ENCODE results near the gene GASK1A. TPM values are rescaled to one million over a fixed set of nuclear protein-coding genes. Genes with fewer than 3 reads are reported as not detected.

Gene GASK1A
- total RNA-seq, 4 donors from 2014 or later: 1.4 to 10.1 (median 2.4) TPM

DNA sequence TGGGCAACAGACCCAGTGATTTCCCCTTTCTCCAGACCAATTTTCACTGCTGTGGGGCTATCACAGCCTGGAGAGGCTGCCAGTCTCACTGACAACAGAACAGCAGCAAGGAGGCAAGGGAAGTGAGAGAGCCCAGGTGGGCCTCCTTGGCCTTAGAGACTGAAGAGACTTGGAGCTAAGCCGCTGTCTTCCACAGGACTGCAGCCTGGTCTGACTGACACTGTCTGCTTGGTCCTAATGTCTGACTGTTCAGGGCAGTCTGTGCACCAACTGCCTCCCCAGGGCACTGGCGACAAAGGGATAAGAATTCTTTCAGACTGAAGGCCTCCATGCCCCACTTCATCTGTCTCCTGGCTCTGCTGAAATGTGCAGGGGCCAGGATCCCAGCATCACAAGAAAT, 115.3 kb downstream of the GASK1A start:
- TF ChIP-seq POLR2A (IDR thresholded peaks at IDR 0.05): no peak
- TF ChIP-seq, protein P1, sequence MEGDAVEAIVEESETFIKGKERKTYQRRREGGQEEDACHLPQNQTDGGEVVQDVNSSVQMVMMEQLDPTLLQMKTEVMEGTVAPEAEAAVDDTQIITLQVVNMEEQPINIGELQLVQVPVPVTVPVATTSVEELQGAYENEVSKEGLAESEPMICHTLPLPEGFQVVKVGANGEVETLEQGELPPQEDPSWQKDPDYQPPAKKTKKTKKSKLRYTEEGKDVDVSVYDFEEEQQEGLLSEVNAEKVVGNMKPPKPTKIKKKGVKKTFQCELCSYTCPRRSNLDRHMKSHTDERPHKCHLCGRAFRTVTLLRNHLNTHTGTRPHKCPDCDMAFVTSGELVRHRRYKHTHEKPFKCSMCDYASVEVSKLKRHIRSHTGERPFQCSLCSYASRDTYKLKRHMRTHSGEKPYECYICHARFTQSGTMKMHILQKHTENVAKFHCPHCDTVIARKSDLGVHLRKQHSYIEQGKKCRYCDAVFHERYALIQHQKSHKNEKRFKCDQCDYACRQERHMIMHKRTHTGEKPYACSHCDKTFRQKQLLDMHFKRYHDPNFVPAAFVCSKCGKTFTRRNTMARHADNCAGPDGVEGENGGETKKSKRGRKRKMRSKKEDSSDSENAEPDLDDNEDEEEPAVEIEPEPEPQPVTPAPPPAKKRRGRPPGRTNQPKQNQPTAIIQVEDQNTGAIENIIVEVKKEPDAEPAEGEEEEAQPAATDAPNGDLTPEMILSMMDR (IDR thresholded peaks at IDR 0.05): no peak
- H3K36me3 ChIP-seq: no peaks in the 10 kb centered on the region
- WGBS, 2 donors: no CpG with 5 or more reads among the region's 2 CpGs
- intact Hi-C loops (cut with DNase I): no loop called here
- no peak for DNase-seq
- peaks cover 0 to 4% (median 0%) of the 10 kb centered on the region in 3 donors for H3K4me1 ChIP-seq
- H3K4me3 ChIP-seq: no peak overlapping the region
- H3K27me3 ChIP-seq: no peaks in the 10 kb centered on the region
- no peak overlapping the region for H3K27ac ChIP-seq
- H3K9me3 ChIP-seq: no peaks in the 10 kb centered on the region

DNA sequence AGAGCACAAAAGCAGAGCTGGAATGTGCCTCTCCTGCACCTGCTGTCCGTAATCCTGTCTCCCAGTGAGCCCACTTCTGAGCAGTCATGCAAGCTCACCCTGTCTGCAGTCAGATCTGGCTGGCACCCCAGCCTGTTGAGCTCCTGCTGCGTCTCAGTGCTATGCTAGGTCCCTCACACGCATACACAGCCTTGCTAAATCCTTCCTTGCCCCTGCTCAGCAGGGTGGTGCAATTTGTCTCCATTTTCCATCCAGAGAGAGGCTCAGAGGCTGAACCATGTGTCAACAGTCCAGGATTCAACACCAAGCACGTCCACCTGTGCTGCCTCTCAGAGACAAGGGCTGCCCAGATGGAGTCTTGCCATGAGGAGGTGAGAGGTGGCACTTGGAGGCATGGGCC, 115.7 kb downstream of the GASK1A start:
- no peak for DNase-seq
- H3K36me3 ChIP-seq: no peaks in the 10 kb centered on the region
- intact Hi-C loops (cut with DNase I): no loop called here
- H3K27ac ChIP-seq: no peak overlapping the region
- no peak overlapping the region for H3K4me3 ChIP-seq
- TF ChIP-seq, protein P1 (IDR thresholded peaks at IDR 0.05): no peak
- no peak for TF ChIP-seq POLR2A (IDR thresholded peaks at IDR 0.05)
- peaks cover 0 to 4% (median 0%) of the 10 kb centered on the region in 3 donors for H3K4me1 ChIP-seq
- 89 to 96% methylated on average over 1 to 4 of the region's 4 CpGs for WGBS, 2 donors
- no peaks in the 10 kb centered on the region for H3K9me3 ChIP-seq
- H3K27me3 ChIP-seq: no peaks in the 10 kb centered on the region

DNA sequence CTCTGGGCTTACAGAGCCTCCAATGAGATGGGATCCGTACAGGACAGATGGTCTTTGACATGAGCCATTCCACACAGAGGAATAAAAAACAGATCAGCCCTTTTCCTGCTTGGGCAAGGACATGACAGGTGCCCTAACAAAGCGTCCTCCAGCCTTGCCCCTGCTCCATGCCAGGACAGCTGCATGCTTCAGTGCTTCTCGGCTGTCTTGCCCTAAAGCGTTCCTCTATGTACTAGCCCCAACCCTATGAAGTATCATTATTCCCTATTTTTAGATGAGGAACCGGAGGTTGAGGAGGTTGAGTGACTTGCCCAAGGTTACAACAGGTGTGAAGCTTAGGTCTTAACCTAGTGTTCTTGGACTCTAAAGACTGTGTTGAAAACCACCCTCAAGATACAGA, 116.3 kb downstream of the GASK1A start:
- no peaks in the 10 kb centered on the region for H3K27me3 ChIP-seq
- no peak overlapping the region for H3K4me3 ChIP-seq
- no peaks in the 10 kb centered on the region for H3K36me3 ChIP-seq
- no peak overlapping the region for H3K27ac ChIP-seq
- WGBS, 2 donors: 90 to 97% methylated on average over 2 to 5 of the region's 5 CpGs
- intact Hi-C loops (cut with DNase I): no loop called here
- peaks cover 0 to 4% (median 0%) of the 10 kb centered on the region in 3 donors for H3K4me1 ChIP-seq
- H3K9me3 ChIP-seq: no peaks in the 10 kb centered on the region
- no peak for DNase-seq
- TF ChIP-seq, protein P1 (IDR thresholded peaks at IDR 0.05): no peak
- no peak for TF ChIP-seq POLR2A (IDR thresholded peaks at IDR 0.05)

DNA sequence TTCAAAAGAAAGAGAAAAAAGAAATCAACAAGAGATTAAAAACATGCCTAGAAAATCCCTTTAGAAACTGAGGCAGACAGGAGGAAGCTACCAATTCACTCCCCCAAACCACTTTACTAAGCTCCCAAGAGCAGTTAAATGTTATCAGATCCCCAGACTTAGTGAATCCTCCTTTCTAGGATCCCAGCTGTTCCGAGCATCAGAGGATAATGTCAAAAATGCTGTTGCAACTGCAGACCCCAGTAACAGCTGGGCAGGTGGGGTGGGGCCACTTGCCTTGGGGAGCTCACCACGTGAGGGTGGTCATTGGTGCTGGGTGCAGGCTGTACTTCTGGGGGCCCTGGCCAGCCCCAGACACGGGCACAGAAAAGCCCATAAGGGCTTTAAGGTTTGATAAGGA, 117.7 kb downstream of the GASK1A start:
- no peaks in the 10 kb centered on the region for H3K9me3 ChIP-seq
- no peak overlapping the region for H3K27ac ChIP-seq
- H3K4me3 ChIP-seq: no peak overlapping the region
- H3K27me3 ChIP-seq: no peaks in the 10 kb centered on the region
- DNase-seq: no peak
- TF ChIP-seq POLR2A (IDR thresholded peaks at IDR 0.05): no peak
- TF ChIP-seq, protein P1 (IDR thresholded peaks at IDR 0.05): no peak
- 91 to 100% methylated on average over 1 to 3 of the region's 3 CpGs for WGBS, 2 donors
- intact Hi-C loops (cut with DNase I): no loop called here
- H3K4me1 ChIP-seq: peaks cover 0 to 4% (median 0%) of the 10 kb centered on the region in 3 donors
- no peaks in the 10 kb centered on the region for H3K36me3 ChIP-seq

DNA sequence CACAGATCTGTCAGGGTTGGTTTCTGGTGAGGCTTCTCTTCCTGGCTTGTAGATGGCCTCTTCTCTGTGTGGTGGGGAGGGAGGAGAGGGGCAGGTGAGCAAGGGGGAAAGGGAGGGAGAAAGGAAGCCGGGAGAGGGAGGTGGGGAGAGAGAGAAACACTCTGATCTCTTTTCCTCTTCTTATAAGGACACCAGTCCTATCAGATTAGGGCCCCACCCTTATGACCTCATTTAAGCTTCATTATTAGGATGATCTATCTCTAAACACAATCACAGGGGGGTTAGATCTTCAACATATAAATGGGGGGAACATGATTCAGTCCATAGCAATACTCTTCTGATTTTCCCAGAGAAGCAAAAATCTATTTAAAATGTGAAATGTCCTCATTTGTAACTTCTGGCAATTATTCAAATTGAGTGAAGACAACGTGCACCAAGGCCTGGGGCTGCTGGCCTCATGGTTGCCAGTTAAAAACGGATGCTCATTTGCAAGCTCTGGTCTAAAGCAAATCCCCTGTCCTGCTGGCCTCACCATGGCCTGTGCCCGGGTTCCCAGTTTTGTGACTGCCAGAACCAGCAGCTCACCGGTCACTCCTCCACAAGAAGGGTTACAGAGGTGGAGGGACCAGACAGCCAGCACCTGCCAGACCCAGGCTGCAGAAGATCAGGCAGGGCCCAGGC, 118.4 kb downstream of the GASK1A start:
- intact Hi-C loops (cut with DNase I): no loop called here
- no peak for DNase-seq
- 26 to 62% methylated on average over 2 to 5 of the region's 5 CpGs for WGBS, 2 donors
- no peaks in the 10 kb centered on the region for H3K9me3 ChIP-seq
- H3K36me3 ChIP-seq: no peaks in the 10 kb centered on the region
- no peak overlapping the region for H3K4me3 ChIP-seq
- TF ChIP-seq, protein P1 (IDR thresholded peaks at IDR 0.05): no peak
- no peak for TF ChIP-seq POLR2A (IDR thresholded peaks at IDR 0.05)
- no peaks in the 10 kb centered on the region for H3K27me3 ChIP-seq
- peaks cover 0 to 4% (median 0%) of the 10 kb centered on the region in 3 donors for H3K4me1 ChIP-seq
- H3K27ac ChIP-seq: no peak overlapping the region

All from esophagus squamous epithelium (tissue), 5 donors.